GM12878 (cell line): ENCODE measurements around the gene JUND. TPM values are rescaled to one million over a fixed set of nuclear protein-coding genes. Genes with fewer than 3 reads are reported as not detected.

ENCODE experiments used
- ATAC-seq: fragments of 200-7000 bp; cut with Tn5 transposase; 3 replicates; pipeline ENCODE4 v1.9.1; 2020; ENCODE audit warnings: mild to moderate bottlenecking, moderate library complexity
- BruUV-seq: library from RNA; stranded (reverse); fragments of 400-500 nt; replicated peaks from 2 replicates; lab custom pipeline; 2021; lab: Mats Ljungman, UMichigan
- CTCF ChIA-PET: fragments of 300-600 bp; sonication (Branson Sonifier 250); formaldehyde crosslinking; extraction: SDS; loops from one replicate; lab custom pipeline; 2021; ENCODE audit warnings: inconsistent platforms; lab: Yijun Ruan, JAX
- POLR2A ChIA-PET: fragments of 350-600 bp; formaldehyde crosslinking; extraction: SDS; loops from one replicate; lab custom pipeline; 2021; ENCODE audit warnings: inconsistent platforms; lab: Charles Lee
- RAD21 ChIA-PET: fragments of 300-600 bp; sonication (Branson Sonifier 250); formaldehyde crosslinking; loops from one replicate; lab custom pipeline; 2023; ENCODE audit warnings: antibody characterized with exemption; ENCODE audit not compliant: unreplicated experiment; lab: Charles Lee
- SMC1A ChIA-PET: fragments of 300-600 bp; sonication (Branson Sonifier 250); formaldehyde crosslinking; loops from one replicate; lab custom pipeline; 2023; ENCODE audit not compliant: unreplicated experiment, uncharacterized antibody; lab: Charles Lee
- DNase-seq: peaks from one replicate; pipeline ENCODE4 v3.0.0-alpha.2; 2011; ENCODE audit warnings: low read depth, low spot score
- FAIRE-seq: peaks from 3 replicates; lab custom pipeline; 2011; peaks lifted over from hg19 to GRCh38; lab: Jason Lieb, UNC
- H2AFZ ChIP-seq: 2 replicates; pipeline ENCODE4 v1.6.0; 2011; ENCODE audit warnings: low read depth, low read length, control low read depth; ENCODE audit not compliant: control insufficient read depth
- H3K27ac ChIP-seq: 2 replicates; pipeline ENCODE4 v1.5.1; 2011; ENCODE audit warnings: control low read depth; ENCODE audit not compliant: control insufficient read depth, insufficient read depth
- H3K27me3 ChIP-seq, 2 experiments: replicated peaks in 1 of 2; 2 replicates each; pipeline versions ENCODE4 v1.6.0 to v1.6.1; 2011; ENCODE audit warnings: low read length in 1 of 2; ENCODE audit not compliant: control insufficient read depth in 2 of 2, insufficient read depth in 2 of 2
- H3K36me3 ChIP-seq, 2 experiments: 2 replicates each; pipeline ENCODE4 v1.5.1; 2011; ENCODE audit warnings: low read length in 1 of 2; ENCODE audit not compliant: control insufficient read depth in 2 of 2, insufficient read depth in 2 of 2
- H3K4me1 ChIP-seq: 2 replicates; pipeline ENCODE4 v1.6.1; 2011; ENCODE audit warnings: mild to moderate bottlenecking, low read length, moderate library complexity, mixed read lengths; ENCODE audit not compliant: control insufficient read depth, insufficient read depth
- H3K4me2 ChIP-seq: 2 replicates; pipeline ENCODE4 v1.6.0; 2011; ENCODE audit warnings: control low read depth; ENCODE audit not compliant: control insufficient read depth, insufficient read depth
- H3K4me3 ChIP-seq: fragments of 200-600 bp; sonication (generic); 2 replicates; pipeline ENCODE4 v1.5.1; 2016
- H3K79me2 ChIP-seq: 2 replicates; pipeline ENCODE4 v1.6.0; 2011; ENCODE audit warnings: low read length; ENCODE audit not compliant: control insufficient read depth, insufficient read depth
- H3K9ac ChIP-seq: 2 replicates; pipeline ENCODE4 v1.8.0; 2011; ENCODE audit warnings: low read length, control low read depth, mixed read lengths; ENCODE audit not compliant: control insufficient read depth, insufficient read depth
- H3K9me3 ChIP-seq: replicated peaks from 3 replicates; pipeline ENCODE4 v1.5.1; 2011; ENCODE audit warnings: mild to moderate bottlenecking, low read length; ENCODE audit not compliant: control insufficient read depth, insufficient read depth
- H4K20me1 ChIP-seq: 2 replicates; pipeline ENCODE4 v1.6.0; 2011; ENCODE audit not compliant: control insufficient read depth, insufficient read depth
- CBX5 ChIP-seq: sonication (generic); IDR thresholded peaks from 2 replicates; pipeline ENCODE4 v1.6.1; 2016; ENCODE audit warnings: low read depth, moderate library complexity, mild to moderate bottlenecking, inconsistent platforms
- CHD2 ChIP-seq: IDR thresholded peaks from 2 replicates; pipeline ENCODE4 v1.6.1; 2011; ENCODE audit warnings: low read depth, low read length, improper control_type of control experiment, borderline replicate concordance
- HDAC6 ChIP-seq: fragments of 200-600 bp; sonication (generic); IDR thresholded peaks from one replicate; pipeline ENCODE4 v1.8.0; 2017; ENCODE audit warnings: antibody characterized with exemption; ENCODE audit not compliant: unreplicated experiment
- IRF4 ChIP-seq: IDR thresholded peaks from 2 replicates; pipeline ENCODE4 v1.6.1; 2011; ENCODE audit warnings: low read depth, low read length
- MEF2B ChIP-seq: fragments of 450-650 bp; IDR thresholded peaks from 2 replicates; pipeline ENCODE4 v1.6.1; 2018; ENCODE audit warnings: mild to moderate bottlenecking, moderate library complexity; ENCODE audit not compliant: partially characterized antibody, poor library complexity, severe bottlenecking
- MTA3 ChIP-seq: IDR thresholded peaks from 2 replicates; pipeline ENCODE4 v1.6.1; 2012; ENCODE audit warnings: low read length, inconsistent platforms, borderline replicate concordance
- NFYA ChIP-seq: IDR thresholded peaks from 2 replicates; pipeline ENCODE4 v1.6.1; 2011; ENCODE audit warnings: low read depth, mild to moderate bottlenecking, low read length, improper control_type of control experiment, borderline replicate concordance
- RELB ChIP-seq: fragments of 450-650 bp; IDR thresholded peaks from 2 replicates; pipeline ENCODE4 v1.6.1; 2017; ENCODE audit warnings: low read depth, mild to moderate bottlenecking, moderate library complexity
- RUNX3 ChIP-seq: IDR thresholded peaks from 2 replicates; pipeline ENCODE4 v1.6.1; 2012; ENCODE audit warnings: low read length, inconsistent platforms
- SREBF2 ChIP-seq: IDR thresholded peaks from 2 replicates; pipeline ENCODE4 v1.6.1; 2012; ENCODE audit warnings: mild to moderate bottlenecking, low read length
- YBX1 ChIP-seq: fragments of 450-650 bp; IDR thresholded peaks from 2 replicates; pipeline ENCODE4 v1.6.1; 2016; ENCODE audit warnings: antibody characterized with exemption
- ZBTB33 ChIP-seq: fragments of 450-650 bp; IDR thresholded peaks from 2 replicates; pipeline ENCODE4 v1.6.1; 2017; ENCODE audit warnings: mild to moderate bottlenecking
- ZNF687 ChIP-seq: fragments of 450-650 bp; IDR thresholded peaks from 2 replicates; pipeline ENCODE4 v1.6.1; 2017; ENCODE audit warnings: mild to moderate bottlenecking, moderate library complexity
- WGBS: methylation state at CpG from one replicate; pipeline ENCODE4 v1.1.6; 2016; ENCODE audit warnings: low lambda C conversion rate; ENCODE audit not compliant: insufficient replicate concordance, insufficient coverage; ENCODE audit errors: missing lambda C conversion rate; 5-methylcytosine and 5-hydroxymethylcytosine counted together
- in situ Hi-C: fragments of 300-500 bp; cut with MboI; formaldehyde crosslinking; loops from 9 replicates; pipeline ENCODE4 v1.14.3; 2018; ENCODE audit warnings: mixed read lengths
- intact Hi-C: fragments of 100-400 bp; cut with micrococcal nuclease; formaldehyde crosslinking; loops from one replicate; pipeline ENCODE4 v1.14.2; 2022; ENCODE audit not compliant: unreplicated experiment
- polyA plus RNA-seq, 11 experiments: library from polyadenylated mRNA; depleted of rRNA in 4 of 11; unstranded in 6 of 11; stranded (reverse) in 5 of 11; fragments of >200 nt; fragmentation: Nextera tagmentation in 4 of 11; fragmentation: Illumina TruSeq in 1 of 11; extraction: Ambion mirVana in 4 of 11; extraction: Trizol in 1 of 11; gene quantifications; 1 replicate in 1 of 11; 2 replicates in 10 of 11; pipeline versions ENCODE4 v1.2.1 to v1.2.3, GENCODE V29; 2011 to 2016; ENCODE audit warnings: inconsistent platforms in 2 of 11, missing spikeins in 2 of 11, low read depth in 1 of 11
- total RNA-seq, 4 experiments: library from RNA; depleted of rRNA in 3 of 4; stranded (reverse); fragments of >200 nt in 3 of 4; fragmentation: Illumina TruSeq in 1 of 4; extraction: Trizol in 1 of 4; gene quantifications; 2 replicates each; pipeline versions ENCODE4 v1.2.1 to v1.2.3, GENCODE V29; 2013 to 2021
- TF ChIP-seq, protein P1 (sequence below): fragments of 450-650 bp; IDR thresholded peaks from 2 replicates; pipeline ENCODE4 v1.6.1; 2016; ENCODE audit warnings: mild to moderate bottlenecking

JUND gene
- total and polyA plus RNA-seq, 10 of the 15 experiments (the other 5 are each of a cell fraction or from before 2014, with no cell fraction given): 7.4 to 164 (median 18.8) TPM

DNA sequence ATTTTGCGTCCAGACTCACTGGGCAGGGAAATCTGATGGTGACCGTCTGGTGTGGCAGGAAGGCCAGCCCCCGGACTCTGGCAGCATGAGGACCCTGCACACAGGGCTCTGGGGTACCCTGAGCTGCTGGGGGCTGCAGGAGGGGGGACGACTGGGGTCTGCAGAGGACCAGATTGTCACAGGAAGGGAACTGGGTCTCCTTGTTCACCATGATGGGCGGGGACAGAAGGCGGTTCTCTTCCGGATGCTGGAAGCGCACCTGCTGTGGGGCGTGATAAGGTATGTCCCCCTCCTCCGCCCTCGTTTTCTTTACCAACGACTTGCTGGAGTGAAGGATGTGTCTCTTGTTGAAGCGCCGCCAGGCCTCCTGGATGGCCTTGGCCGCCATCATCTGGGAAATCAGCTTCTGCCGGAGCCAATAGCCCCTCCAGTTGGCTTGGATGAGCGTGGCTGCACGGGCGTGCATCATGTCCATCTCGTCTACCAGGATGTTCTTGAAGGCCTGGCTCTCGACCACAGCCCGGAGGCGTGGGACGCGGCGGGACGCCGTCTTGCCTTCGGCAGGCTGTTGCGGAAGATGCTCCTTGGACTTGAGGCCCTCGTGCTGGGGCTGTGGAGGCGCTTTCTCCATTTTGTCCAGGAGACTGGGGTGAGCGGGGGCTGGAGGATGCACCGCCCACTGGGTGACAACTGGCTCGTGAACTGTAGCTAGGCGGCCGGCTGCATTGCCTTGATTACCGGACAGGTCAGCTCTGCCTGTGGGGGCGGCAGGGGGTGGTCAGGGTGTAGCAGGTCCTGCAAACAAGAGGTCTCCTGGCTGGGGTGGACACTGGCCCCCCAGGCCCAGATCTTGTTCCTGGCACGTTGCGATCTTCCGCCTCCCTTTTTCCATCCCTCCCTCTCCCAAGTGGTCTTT is 14.4 kb downstream of the JUND start:
- ChIA-PET CTCF (no interaction called here), POLR2A (interaction anchor here (0.7 kb wide), 1 partner anchor 147 kb away, joined by 3 read pairs; no protein-coding TSS in a partner anchor), RAD21 (no interaction called here), SMC1A (no interaction called here)
- H3K27me3 ChIP-seq: no peaks in the 10 kb centered on the region
- no peak overlapping the region for H3K4me2 ChIP-seq
- H3K4me1 ChIP-seq: no peaks in the 10 kb centered on the region
- H3K4me3 ChIP-seq: no peak overlapping the region
- FAIRE-seq (no peak), ATAC-seq (no peak), DNase-seq (no peak)
- H4K20me1 ChIP-seq: no peaks in the 10 kb centered on the region
- in situ Hi-C loops: no loop called here
- H3K36me3 ChIP-seq: no peaks in the 10 kb centered on the region
- H3K9me3 ChIP-seq: no peaks in the 10 kb centered on the region
- H2AFZ ChIP-seq: no peak overlapping the region
- no TSS peak for BruUV-seq
- no peaks in the 10 kb centered on the region for H3K79me2 ChIP-seq
- H3K27ac ChIP-seq: no peak overlapping the region
- H3K9ac ChIP-seq: no peak overlapping the region
- intact Hi-C loops: no loop called here
- WGBS: 78% methylated on average over 42 of the region's 42 CpGs
- TF ChIP-seq CBX5 (no peak), YBX1 (no peak), RELB (no peak), MEF2B (no peak), HDAC6 (no peak), RUNX3 (no peak), NFYA (no peak), IRF4 (no peak), SREBF2 (no peak), ZBTB33 (no peak), ZNF687 (no peak), MTA3 (no peak), CHD2 (no peak)
- TF ChIP-seq, protein P1, sequence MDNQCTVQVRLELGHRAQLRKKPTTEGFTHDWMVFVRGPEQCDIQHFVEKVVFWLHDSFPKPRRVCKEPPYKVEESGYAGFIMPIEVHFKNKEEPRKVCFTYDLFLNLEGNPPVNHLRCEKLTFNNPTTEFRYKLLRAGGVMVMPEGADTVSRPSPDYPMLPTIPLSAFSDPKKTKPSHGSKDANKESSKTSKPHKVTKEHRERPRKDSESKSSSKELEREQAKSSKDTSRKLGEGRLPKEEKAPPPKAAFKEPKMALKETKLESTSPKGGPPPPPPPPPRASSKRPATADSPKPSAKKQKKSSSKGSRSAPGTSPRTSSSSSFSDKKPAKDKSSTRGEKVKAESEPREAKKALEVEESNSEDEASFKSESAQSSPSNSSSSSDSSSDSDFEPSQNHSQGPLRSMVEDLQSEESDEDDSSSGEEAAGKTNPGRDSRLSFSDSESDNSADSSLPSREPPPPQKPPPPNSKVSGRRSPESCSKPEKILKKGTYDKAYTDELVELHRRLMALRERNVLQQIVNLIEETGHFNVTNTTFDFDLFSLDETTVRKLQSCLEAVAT: no peak
